Measurements from ENCODE around the gene KPNA4.
"Not testable (repeated sequence)": the region's sequence is repeated elsewhere in the genome, so short reads cannot be mapped to it uniquely, and the experiment has no call there.

Gene KPNA4

GRCh38 chr3:160544844-160545503 is 20.4 kb downstream of the KPNA4 start:
- no peak overlapping the region for H3K9ac ChIP-seq (ENCODE audit: low read depth, low read length)
- no peak overlapping the region for H3K4me3 ChIP-seq (ENCODE audit: low read length)
- no peaks in the 10 kb centered on the region for H3K36me3 ChIP-seq (ENCODE audit: insufficient read depth, low read length)
- H3K27me3 ChIP-seq (ENCODE audit: control insufficient read depth, insufficient read depth, low read length), result no peaks in the 10 kb centered on the region
- no peak overlapping the region for H3K4me2 ChIP-seq (ENCODE audit: low read length)
- peaks cover 20% of the 10 kb centered on the region for H3K4me1 ChIP-seq (ENCODE audit: control insufficient read depth, insufficient read depth, low read length)
- no peaks in the 10 kb centered on the region for H3K9me3 ChIP-seq (replicated peaks; ENCODE audit: low read length)

DNA sequence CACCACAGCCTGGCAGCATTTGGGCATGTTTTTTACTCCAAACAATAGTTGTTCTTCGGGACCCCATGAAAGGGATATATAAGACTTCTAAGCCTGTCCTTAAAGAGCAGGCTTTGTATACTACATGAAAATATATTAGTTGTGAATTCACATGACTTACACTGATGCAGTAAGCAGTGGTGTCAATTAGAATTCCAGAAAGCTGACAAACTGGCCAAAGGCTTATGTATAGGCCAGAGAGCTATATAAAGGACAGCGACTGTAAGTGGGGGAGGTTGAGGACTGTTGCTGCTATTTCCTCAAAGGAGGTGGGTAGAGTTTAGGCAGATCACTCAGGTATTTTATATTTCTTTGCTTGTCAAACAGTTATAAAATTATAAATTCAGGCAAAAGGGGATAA is 24.8 kb downstream of the KPNA4 start:
- H3K4me1 ChIP-seq (ENCODE audit: control insufficient read depth, insufficient read depth, low read length), result peaks cover 12% of the 10 kb centered on the region
- no peak overlapping the region for H3K9ac ChIP-seq (ENCODE audit: low read depth, low read length)
- H3K4me2 ChIP-seq (ENCODE audit: low read length), result no peak overlapping the region
- no peaks in the 10 kb centered on the region for H3K27me3 ChIP-seq (ENCODE audit: control insufficient read depth, insufficient read depth, low read length)
- no peak overlapping the region for H3K4me3 ChIP-seq (ENCODE audit: low read length)
- no peaks in the 10 kb centered on the region for H3K9me3 ChIP-seq (replicated peaks; ENCODE audit: low read length)
- H3K36me3 ChIP-seq (ENCODE audit: insufficient read depth, low read length), result no peaks in the 10 kb centered on the region

GRCh38 chr3:160538895-160539294 is 26.5 kb downstream of the KPNA4 start:
- Histone ChIP-seq H3K4me3 (ENCODE audit: low read length) (no peak overlapping the region), H3K4me2 (ENCODE audit: low read length) (no peak overlapping the region), H3K36me3 (ENCODE audit: insufficient read depth, low read length) (peaks cover 12% of the 10 kb centered on the region), H3K9ac (ENCODE audit: low read depth, low read length) (no peak overlapping the region), H3K9me3 (replicated peaks; ENCODE audit: low read length) (no peaks in the 10 kb centered on the region), H3K4me1 (ENCODE audit: control insufficient read depth, insufficient read depth, low read length) (peaks cover 9% of the 10 kb centered on the region), H3K27me3 (ENCODE audit: control insufficient read depth, insufficient read depth, low read length) (no peaks in the 10 kb centered on the region)

DNA sequence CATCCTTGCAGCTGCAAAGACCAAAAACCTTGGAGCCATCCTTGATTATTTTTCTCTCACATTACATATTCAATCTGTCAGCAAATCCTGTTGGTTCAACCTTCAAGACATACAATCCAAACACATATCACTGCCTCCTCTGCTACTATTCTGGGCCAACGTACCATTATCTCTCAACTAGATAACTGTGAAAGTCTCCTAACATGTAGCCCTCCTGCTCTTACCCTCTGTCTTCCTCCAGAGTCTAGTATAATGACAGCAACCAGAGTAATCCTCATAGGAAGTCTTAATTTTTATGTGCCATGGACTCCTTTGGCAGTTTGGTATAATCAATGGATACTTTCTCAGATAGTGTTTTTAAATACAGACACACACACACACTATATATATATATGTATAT is 27.6 kb downstream of the KPNA4 start:
- Histone ChIP-seq H3K4me2 (ENCODE audit: low read length) (no peak overlapping the region), H3K4me3 (ENCODE audit: low read length) (no peak overlapping the region), H3K36me3 (ENCODE audit: insufficient read depth, low read length) (peaks cover 15% of the 10 kb centered on the region), H3K4me1 (ENCODE audit: control insufficient read depth, insufficient read depth, low read length) (peaks cover 9% of the 10 kb centered on the region), H3K9ac (ENCODE audit: low read depth, low read length) (no peak overlapping the region), H3K9me3 (replicated peaks; ENCODE audit: low read length) (no peaks in the 10 kb centered on the region), H3K27me3 (ENCODE audit: control insufficient read depth, insufficient read depth, low read length) (no peaks in the 10 kb centered on the region)

GRCh38 chr3:160532371-160532770 is 33.0 kb downstream of the KPNA4 start:
- Histone ChIP-seq H3K36me3 (ENCODE audit: insufficient read depth, low read length) (peaks cover 58% of the 10 kb centered on the region), H3K4me1 (ENCODE audit: control insufficient read depth, insufficient read depth, low read length) (no peaks in the 10 kb centered on the region), H3K4me3 (ENCODE audit: low read length) (no peak overlapping the region), H3K27me3 (ENCODE audit: control insufficient read depth, insufficient read depth, low read length) (no peaks in the 10 kb centered on the region), H3K4me2 (ENCODE audit: low read length) (no peak overlapping the region), H3K9me3 (replicated peaks; ENCODE audit: low read length) (no peaks in the 10 kb centered on the region), H3K9ac (ENCODE audit: low read depth, low read length) (no peak overlapping the region)

- no peak overlapping the region for H3K4me3 ChIP-seq (ENCODE audit: low read length)
- no peak overlapping the region for H3K9ac ChIP-seq (ENCODE audit: low read depth, low read length)
- no peaks in the 10 kb centered on the region for H3K27me3 ChIP-seq (ENCODE audit: control insufficient read depth, insufficient read depth, low read length)
- no peaks in the 10 kb centered on the region for H3K4me1 ChIP-seq (ENCODE audit: control insufficient read depth, insufficient read depth, low read length)
- H3K36me3 ChIP-seq (ENCODE audit: insufficient read depth, low read length), result peaks cover 68% of the 10 kb centered on the region
- no peak overlapping the region for H3K4me2 ChIP-seq (ENCODE audit: low read length)
- no peaks in the 10 kb centered on the region for H3K9me3 ChIP-seq (replicated peaks; ENCODE audit: low read length)
These were observed 34.1 kb downstream of the KPNA4 start for GRCh38 chr3:160531311-160531710.

DNA sequence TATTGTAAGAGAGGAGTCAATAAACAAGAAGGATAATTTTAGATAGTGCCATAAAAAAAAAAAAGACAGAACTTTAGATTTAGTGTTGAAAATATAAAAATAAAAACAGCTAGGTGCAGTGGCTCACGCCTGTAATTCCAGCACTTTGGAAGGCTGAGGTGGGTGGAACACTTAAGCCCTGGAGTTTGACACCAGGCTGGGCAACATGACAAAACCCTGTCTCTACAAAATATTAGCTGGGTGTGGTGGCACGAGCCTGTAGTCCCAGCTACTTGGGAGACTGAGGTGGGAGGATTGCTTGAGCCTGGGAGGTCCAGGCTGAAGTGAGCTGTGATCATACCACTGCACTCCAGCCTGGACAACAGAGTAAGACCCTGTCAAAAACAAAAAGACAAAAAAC is 49.0 kb downstream of the KPNA4 start:
- H3K36me3 ChIP-seq (ENCODE audit: insufficient read depth, low read length), result peaks cover 83% of the 10 kb centered on the region
- H3K27me3 ChIP-seq (ENCODE audit: control insufficient read depth, insufficient read depth, low read length); H3K4me1 ChIP-seq (ENCODE audit: control insufficient read depth, insufficient read depth, low read length); H3K4me3 ChIP-seq (ENCODE audit: low read length); H3K9ac ChIP-seq (ENCODE audit: low read depth, low read length); H3K4me2 ChIP-seq (ENCODE audit: low read length); H3K9me3 ChIP-seq (replicated peaks; ENCODE audit: low read length): not testable (repeated sequence)

DNA sequence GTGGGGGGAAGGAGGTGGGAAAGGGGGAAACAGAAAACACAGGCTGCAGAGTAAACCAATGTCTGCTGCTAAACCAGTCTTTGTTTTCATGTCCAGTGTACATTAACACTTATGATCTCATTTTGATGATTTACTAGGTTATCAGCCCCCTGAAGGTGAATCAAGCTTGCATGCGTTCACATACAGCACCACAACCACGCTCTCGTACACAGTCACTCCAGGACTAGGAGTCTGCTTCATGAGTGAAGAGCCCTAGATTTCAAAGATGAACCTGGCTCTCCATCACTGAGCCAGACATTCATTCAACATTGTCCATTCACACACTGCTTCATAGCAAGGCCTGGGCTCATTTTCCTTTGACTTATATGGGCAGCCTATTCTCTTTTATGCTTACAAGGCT is 64.0 kb downstream of the KPNA4 start:
- no peak overlapping the region for H3K9ac ChIP-seq (ENCODE audit: low read depth, low read length)
- H3K27me3 ChIP-seq (ENCODE audit: control insufficient read depth, insufficient read depth, low read length), result no peaks in the 10 kb centered on the region
- H3K4me3 ChIP-seq (ENCODE audit: low read length), result no peak overlapping the region
- H3K9me3 ChIP-seq (replicated peaks; ENCODE audit: low read length), result no peaks in the 10 kb centered on the region
- peaks cover 75% of the 10 kb centered on the region for H3K36me3 ChIP-seq (ENCODE audit: insufficient read depth, low read length)
- H3K4me2 ChIP-seq (ENCODE audit: low read length), result no peak overlapping the region
- H3K4me1 ChIP-seq (ENCODE audit: control insufficient read depth, insufficient read depth, low read length), result no peaks in the 10 kb centered on the region

DNA sequence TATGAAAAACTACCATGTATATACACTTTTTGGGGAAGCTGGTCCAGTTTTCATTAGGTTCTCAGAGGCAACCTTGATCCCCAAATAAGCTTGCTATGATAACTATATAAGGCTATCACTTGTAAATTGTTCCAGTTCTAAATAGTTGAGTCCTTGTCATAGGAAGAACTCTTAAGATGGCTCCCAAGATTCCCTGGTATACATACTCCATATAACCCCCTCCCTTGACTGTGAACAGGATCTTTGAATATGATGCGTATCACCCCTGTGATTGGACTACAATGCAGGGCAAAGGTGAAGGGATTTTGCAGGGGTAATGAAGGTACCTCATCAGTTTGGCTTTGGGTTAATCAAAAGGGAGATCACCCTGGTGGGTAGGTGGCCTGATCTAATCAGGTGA is 67.2 kb downstream of the KPNA4 start:
- H3K4me1 ChIP-seq (ENCODE audit: control insufficient read depth, insufficient read depth, low read length), result no peaks in the 10 kb centered on the region
- H3K36me3 ChIP-seq (ENCODE audit: insufficient read depth, low read length), result peaks cover 57% of the 10 kb centered on the region
- no peak overlapping the region for H3K4me3 ChIP-seq (ENCODE audit: low read length)
- no peaks in the 10 kb centered on the region for H3K27me3 ChIP-seq (ENCODE audit: control insufficient read depth, insufficient read depth, low read length)
- H3K9me3 ChIP-seq (replicated peaks; ENCODE audit: low read length), result no peaks in the 10 kb centered on the region
- H3K9ac ChIP-seq (ENCODE audit: low read depth, low read length), result no peak overlapping the region
- H3K4me2 ChIP-seq (ENCODE audit: low read length), result no peak overlapping the region

- Histone ChIP-seq H3K27me3 (ENCODE audit: control insufficient read depth, insufficient read depth, low read length) (no peaks in the 10 kb centered on the region), H3K36me3 (ENCODE audit: insufficient read depth, low read length) (no peaks in the 10 kb centered on the region), H3K4me3 (ENCODE audit: low read length) (no peak overlapping the region), H3K4me2 (ENCODE audit: low read length) (no peak overlapping the region), H3K9me3 (replicated peaks; ENCODE audit: low read length) (no peaks in the 10 kb centered on the region), H3K4me1 (ENCODE audit: control insufficient read depth, insufficient read depth, low read length) (peaks cover 5% of the 10 kb centered on the region), H3K9ac (ENCODE audit: low read depth, low read length) (no peak overlapping the region)
These were observed 75.2 kb downstream of the KPNA4 start for GRCh38 chr3:160490166-160490565.

DNA sequence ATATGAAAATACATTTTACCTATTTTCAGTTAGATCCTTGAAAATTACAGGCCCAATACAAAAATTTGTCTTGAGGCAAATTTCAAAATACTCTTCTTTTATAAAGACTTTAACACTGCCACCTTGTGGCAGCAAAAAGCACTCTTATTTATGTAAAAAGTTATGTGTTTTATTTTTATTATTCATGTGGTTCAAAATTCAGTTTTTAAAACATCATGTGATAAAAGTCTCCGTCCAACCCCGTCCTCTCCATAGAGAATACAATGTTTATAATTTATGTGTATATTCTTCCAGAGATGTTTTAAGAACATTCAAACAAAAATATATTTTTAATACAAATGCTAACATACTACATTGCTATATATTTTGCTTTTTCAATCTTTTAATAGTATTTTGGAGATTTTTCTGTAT is 78.9 kb downstream of the KPNA4 start:
- H3K27me3 ChIP-seq (ENCODE audit: control insufficient read depth, insufficient read depth, low read length), result no peaks in the 10 kb centered on the region
- peaks cover 5% of the 10 kb centered on the region for H3K4me1 ChIP-seq (ENCODE audit: control insufficient read depth, insufficient read depth, low read length)
- peak overlapping the region; percentile 34 for H3K9ac ChIP-seq (ENCODE audit: low read depth, low read length)
- no peak overlapping the region for H3K4me3 ChIP-seq (ENCODE audit: low read length)
- no peaks in the 10 kb centered on the region for H3K9me3 ChIP-seq (replicated peaks; ENCODE audit: low read length)
- no peak overlapping the region for H3K4me2 ChIP-seq (ENCODE audit: low read length)
- H3K36me3 ChIP-seq (ENCODE audit: insufficient read depth, low read length), result no peaks in the 10 kb centered on the region

GRCh38 chr3:160482796-160483195 is 82.6 kb downstream of the KPNA4 start:
- Histone ChIP-seq H3K36me3 (ENCODE audit: insufficient read depth, low read length) (no peaks in the 10 kb centered on the region), H3K4me1 (ENCODE audit: control insufficient read depth, insufficient read depth, low read length) (peaks cover 5% of the 10 kb centered on the region), H3K9ac (ENCODE audit: low read depth, low read length) (no peak overlapping the region), H3K4me3 (ENCODE audit: low read length) (no peak overlapping the region), H3K4me2 (ENCODE audit: low read length) (no peak overlapping the region), H3K9me3 (replicated peaks; ENCODE audit: low read length) (no peaks in the 10 kb centered on the region), H3K27me3 (ENCODE audit: control insufficient read depth, insufficient read depth, low read length) (no peaks in the 10 kb centered on the region)

All from skeletal muscle satellite cell (primary cell).